BLaER1 (cell line): ENCODE results near the gene SNAPC2.

Source experiments
- H3K27ac ChIP-seq: shearing (Covaris generic); formaldehyde crosslinking; 2 replicates; pipeline ENCODE4 v1.8.1; 2022
- H3K27me3 ChIP-seq: shearing (Covaris generic); formaldehyde crosslinking; 2 replicates; pipeline ENCODE4 v1.8.1; 2022
- H3K36me3 ChIP-seq: shearing (Covaris generic); formaldehyde crosslinking; 2 replicates; pipeline ENCODE4 v1.8.1; 2022
- H3K4me1 ChIP-seq: shearing (Covaris generic); formaldehyde crosslinking; 2 replicates; pipeline ENCODE4 v1.8.1; 2022
- H3K4me2 ChIP-seq: shearing (Covaris generic); formaldehyde crosslinking; 2 replicates; pipeline ENCODE4 v1.8.1; 2022
- H3K4me3 ChIP-seq: shearing (Covaris generic); formaldehyde crosslinking; 2 replicates; pipeline ENCODE4 v1.8.1; 2022
- H3K9ac ChIP-seq: shearing (Covaris generic); formaldehyde crosslinking; 2 replicates; pipeline ENCODE4 v1.8.1; 2022
- H3K9me3 ChIP-seq: shearing (Covaris generic); formaldehyde crosslinking; 2 replicates; pipeline ENCODE4 v1.8.1; 2022
- H4K20me1 ChIP-seq: shearing (Covaris generic); formaldehyde crosslinking; 2 replicates; pipeline ENCODE4 v1.8.1; 2022
- Cebpa-rat ChIP-seq: shearing (Covaris generic); IDR thresholded peaks from 2 replicates; pipeline ENCODE4 v1.8.1; 2022

The SNAPC2 gene, protein sequence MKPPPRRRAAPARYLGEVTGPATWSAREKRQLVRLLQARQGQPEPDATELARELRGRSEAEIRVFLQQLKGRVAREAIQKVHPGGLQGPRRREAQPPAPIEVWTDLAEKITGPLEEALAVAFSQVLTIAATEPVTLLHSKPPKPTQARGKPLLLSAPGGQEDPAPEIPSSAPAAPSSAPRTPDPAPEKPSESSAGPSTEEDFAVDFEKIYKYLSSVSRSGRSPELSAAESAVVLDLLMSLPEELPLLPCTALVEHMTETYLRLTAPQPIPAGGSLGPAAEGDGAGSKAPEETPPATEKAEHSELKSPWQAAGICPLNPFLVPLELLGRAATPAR

DNA sequence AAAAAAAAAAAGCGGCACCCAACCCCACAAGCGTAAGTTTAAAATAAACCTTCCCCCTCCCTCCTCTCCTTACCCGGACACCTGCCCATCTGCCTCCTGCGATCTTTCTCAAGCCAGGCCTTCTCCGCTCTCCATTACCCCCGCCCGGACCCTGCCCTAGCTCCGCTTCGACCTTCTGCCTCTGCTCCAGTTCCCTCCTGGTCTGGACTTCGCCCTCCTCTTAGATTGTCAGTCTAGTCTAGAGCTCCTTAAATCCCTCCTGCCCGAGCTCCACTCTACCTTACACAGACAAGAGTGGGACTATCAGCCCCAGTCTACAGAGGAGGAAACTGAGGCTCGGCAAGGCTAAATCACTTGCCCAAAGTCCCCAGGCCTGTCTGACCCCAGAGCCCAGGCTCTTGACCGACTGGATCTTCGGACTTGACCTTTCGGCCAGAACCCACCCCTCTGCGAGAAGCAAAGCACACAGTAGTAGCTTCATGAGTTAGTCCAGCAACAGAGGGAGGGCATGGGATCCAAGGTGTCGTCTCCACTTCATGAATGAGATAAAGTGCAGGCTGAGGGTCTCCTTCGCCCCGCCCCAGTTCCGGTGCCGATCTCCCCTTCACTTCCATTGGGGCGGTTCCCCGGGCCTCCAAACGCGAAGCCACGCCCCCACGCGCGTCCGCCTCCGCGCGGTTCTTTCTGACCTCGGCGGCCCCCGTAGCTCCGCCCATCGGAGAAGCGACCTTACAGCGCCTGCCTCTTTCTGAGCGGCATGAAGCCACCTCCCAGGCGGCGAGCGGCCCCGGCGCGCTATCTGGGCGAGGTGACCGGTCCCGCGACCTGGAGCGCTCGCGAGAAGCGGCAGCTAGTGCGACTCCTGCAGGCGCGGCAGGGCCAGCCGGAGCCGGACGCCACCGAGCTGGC lies at the start of gene SNAPC2:
Gene SNAPC2 (plus strand): TSS at position 729 of the 909 bp plus-strand sequence. CDS start 29 bp downstream, at position 758.
- Histone ChIP-seq H3K9me3 (no peaks in the 10 kb centered on the region), H3K27me3 (peaks cover 51% of the 10 kb centered on the region), H3K4me3 (peak within 1 kb of the TSS; percentile 72), H3K9ac (peak within 1 kb of the TSS; percentile 72), H4K20me1 (peaks cover 89% of the 10 kb centered on the region), H3K36me3 (peaks cover 19% of the 10 kb centered on the region), H3K4me1 (peaks cover 76% of the 10 kb centered on the region), H3K4me2 (peak within 1 kb of the TSS; percentile 99), H3K27ac (0 out of 2 replicates have a peak within 1 kb of the TSS, but pooled peaks have one; percentile 48)
- no peak for TF ChIP-seq Cebpa-rat

DNA sequence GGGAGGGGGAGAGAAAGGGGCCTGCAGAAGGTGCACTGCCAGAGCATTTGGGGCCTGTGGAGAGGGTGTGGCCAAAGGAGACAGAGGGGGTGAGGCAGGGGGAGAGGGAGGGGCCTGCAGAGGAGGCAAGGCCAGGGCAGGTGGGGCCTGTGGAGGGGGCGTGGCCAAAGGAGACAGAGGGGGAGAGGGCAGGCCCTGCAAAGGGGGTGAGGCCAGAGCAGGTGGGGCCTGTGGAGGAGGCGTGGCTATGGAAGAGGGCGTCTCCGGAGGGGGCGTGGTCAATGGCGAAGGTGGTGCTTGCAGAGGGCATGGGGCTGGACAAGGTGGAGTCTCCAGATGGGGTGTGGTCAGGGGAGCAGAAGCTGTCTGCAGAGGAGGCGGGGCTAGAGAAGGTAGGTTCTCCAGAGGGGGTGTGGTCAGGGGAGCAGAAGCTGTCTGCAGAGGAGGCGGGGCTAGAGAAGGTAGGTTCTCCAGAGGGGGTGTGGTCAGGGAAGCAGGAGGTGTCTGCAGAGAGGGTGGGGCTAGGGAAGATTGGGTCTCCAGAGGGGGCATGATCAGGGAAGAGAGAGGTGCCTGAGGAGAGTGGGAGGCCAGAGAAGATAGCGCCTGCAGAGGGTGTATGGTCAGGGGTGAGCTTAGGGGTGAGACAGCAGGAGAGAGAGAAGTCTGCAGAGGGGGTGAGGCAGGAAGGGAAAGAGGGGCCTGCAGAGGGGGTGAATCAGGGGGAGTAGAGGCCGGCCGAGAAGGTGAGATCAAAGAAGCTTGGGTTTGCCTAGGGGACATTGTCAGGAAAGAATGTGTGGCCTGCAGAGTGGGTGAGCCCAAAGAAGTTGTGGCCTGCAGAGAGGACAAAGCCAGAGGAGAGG lies 49.3 kb upstream of the SNAPC2 start:
- no peak for TF ChIP-seq Cebpa-rat
- Histone ChIP-seq H4K20me1 (peaks cover 36% of the 10 kb centered on the region), H3K9me3 (no peaks in the 10 kb centered on the region), H3K27ac (no peak overlapping the region), H3K9ac (no peak overlapping the region), H3K4me2 (peak overlapping the region; percentile 73), H3K4me3 (peak overlapping the region; percentile 30), H3K36me3 (no peaks in the 10 kb centered on the region), H3K4me1 (peaks cover 69% of the 10 kb centered on the region), H3K27me3 (0 out of 2 replicates have a peak, but pooled peaks cover 2% of the 10 kb centered on the region)

DNA sequence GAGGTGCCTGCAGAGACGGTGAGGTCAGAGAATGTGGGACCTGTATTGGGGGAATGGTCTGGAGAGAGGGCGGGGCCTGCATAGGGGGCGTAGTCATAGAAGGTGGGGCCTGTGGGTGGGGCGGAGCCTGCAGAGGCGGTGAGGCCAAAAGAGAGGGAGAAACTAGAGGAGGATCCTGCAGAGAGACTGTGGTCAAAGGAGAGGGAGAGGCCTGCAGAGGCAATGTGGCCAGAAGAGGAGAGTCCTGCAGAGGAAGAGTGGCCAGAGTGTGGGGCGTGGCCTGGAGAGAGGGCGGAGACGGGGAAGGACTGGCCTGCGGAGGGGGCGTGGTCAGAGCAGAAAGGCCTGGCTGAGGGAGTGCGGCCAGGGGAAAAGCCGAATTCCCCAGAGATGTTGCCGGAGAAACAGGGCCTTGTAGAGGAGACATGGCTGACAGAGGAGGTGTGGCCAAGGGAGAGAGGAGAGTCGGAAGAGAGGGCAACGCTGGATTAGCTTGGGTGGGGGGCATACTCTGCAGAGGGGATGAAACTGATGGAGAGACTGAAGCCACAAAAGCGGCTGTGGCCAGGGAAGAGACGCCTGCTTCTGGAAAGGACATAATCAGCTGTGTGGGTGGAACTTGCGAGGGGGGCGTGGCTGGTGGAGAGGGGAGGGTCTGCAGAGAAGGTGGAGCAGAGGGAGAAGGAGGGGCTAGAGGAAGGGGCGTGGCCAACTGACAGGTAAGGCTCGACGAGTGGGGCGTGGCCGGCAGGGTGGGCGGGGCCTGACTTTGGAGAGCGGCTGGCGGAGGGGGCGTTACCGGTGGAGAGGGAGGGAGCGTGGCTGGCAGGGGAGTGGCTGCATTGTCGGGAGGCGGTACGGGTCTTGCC lies 48.5 kb upstream of the SNAPC2 start:
- Histone ChIP-seq H3K4me3 (peak overlapping the region; percentile 53), H3K4me2 (peak overlapping the region; percentile 91), H3K9me3 (no peaks in the 10 kb centered on the region), H3K9ac (no peak overlapping the region), H4K20me1 (peaks cover 36% of the 10 kb centered on the region), H3K4me1 (peaks cover 69% of the 10 kb centered on the region), H3K27me3 (no peaks in the 10 kb centered on the region), H3K36me3 (no peaks in the 10 kb centered on the region), H3K27ac (no peak overlapping the region)
- no peak for TF ChIP-seq Cebpa-rat

DNA sequence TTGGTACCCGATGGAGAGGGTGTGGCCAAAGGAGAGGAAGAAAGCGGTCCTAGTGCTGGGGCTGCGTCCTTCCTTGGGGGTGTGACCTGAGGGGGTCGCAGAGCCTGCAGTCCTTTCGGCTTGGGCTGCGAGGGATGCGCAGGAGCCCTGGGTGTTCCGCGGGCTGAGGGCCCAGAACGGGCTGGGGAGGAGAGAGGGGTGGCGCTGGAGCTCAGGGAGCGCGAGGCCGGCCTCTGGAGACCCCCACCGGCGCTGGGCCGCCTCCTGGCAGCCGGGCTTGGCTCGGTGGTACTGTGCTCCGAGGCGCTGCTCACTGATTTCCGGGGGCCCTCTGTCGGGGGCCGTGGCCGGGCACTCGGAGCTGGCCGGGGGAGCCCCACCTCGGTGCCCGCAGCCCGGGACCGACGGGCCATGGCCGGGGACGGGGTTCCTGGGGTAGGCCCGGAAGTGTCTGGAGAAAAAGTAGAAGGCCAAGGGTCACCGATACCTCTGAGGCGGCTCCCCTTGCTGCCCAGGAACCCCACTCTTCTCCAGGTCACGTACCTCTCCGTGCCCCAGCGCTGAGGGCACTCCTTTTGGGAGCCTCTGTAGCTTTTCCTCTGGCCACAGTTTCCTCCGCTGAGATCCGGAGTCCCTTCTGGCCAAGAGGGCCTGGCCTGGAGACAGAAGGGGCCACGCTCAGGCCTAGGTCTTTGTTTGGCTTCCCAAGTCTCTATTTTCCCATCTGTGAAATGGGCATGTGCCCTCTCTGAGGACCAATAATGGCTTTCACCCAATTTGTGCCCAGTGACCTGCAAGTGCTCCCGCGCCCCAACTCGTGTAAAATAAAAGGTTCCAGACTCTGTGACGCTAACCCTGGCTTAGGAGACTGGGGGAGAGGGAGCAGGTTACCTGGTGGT lies 47.6 kb upstream of the SNAPC2 start:
- Histone ChIP-seq H3K4me3 (peak overlapping the region; percentile 81), H3K27me3 (no peaks in the 10 kb centered on the region), H3K9ac (peak overlapping the region; percentile 38; the same call in 1 of the 2 replicates), H3K4me2 (peak overlapping the region; percentile 91), H4K20me1 (peaks cover 36% of the 10 kb centered on the region), H3K4me1 (peaks cover 67% of the 10 kb centered on the region), H3K27ac (peak overlapping the region; percentile 1; the same call in 1 of the 2 replicates), H3K36me3 (no peaks in the 10 kb centered on the region), H3K9me3 (no peaks in the 10 kb centered on the region)
- TF ChIP-seq Cebpa-rat = no peak

DNA sequence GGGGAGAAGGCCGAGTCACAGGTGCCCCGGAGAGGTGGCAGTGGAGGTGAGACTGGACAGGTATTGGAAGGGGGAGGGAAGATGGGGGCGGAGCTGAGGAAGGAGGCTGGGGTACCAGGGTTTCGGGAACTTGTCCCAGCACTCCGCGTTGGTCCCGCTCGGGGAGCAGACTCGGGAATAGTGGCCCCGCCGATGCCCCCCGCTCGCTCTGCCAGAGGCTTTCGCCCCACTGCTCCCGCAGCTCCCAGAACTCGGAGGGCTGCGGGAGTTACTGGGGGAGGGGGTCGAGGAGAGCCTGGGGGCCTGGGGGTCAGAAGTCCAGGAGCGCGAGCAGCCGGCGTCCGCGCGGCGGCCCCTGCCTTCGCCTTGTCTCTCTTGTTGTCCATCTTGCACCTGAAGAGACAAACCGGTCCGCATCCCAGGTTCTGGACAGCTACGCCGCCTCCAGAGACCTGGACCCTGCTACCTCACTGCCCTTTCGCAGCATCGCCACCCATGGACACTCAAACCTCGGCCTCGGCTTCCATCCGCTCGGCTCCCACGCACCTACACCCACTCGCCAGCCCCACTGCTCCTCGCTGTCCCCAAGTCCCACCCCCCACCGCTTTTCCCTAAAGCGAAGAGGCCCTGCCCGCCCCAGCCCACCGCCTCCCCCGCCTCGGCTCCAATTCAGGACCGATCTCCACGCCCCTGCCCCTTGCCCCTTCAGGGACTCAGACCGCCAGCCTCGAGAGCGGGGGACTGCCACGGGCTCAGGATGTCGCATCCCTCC lies 46.6 kb upstream of the SNAPC2 start:
- peak overlapping the region; percentile 81 for H3K4me3 ChIP-seq
- peaks cover 58% of the 10 kb centered on the region for H3K4me1 ChIP-seq
- peak overlapping the region; percentile 85 for H3K9ac ChIP-seq
- H3K27me3 ChIP-seq = no peaks in the 10 kb centered on the region
- TF ChIP-seq Cebpa-rat = no peak
- H3K27ac ChIP-seq = peak overlapping the region; percentile 89
- H4K20me1 ChIP-seq = peaks cover 36% of the 10 kb centered on the region
- H3K4me2 ChIP-seq = peak overlapping the region; percentile 91
- no peaks in the 10 kb centered on the region for H3K36me3 ChIP-seq
- H3K9me3 ChIP-seq = no peaks in the 10 kb centered on the region

DNA sequence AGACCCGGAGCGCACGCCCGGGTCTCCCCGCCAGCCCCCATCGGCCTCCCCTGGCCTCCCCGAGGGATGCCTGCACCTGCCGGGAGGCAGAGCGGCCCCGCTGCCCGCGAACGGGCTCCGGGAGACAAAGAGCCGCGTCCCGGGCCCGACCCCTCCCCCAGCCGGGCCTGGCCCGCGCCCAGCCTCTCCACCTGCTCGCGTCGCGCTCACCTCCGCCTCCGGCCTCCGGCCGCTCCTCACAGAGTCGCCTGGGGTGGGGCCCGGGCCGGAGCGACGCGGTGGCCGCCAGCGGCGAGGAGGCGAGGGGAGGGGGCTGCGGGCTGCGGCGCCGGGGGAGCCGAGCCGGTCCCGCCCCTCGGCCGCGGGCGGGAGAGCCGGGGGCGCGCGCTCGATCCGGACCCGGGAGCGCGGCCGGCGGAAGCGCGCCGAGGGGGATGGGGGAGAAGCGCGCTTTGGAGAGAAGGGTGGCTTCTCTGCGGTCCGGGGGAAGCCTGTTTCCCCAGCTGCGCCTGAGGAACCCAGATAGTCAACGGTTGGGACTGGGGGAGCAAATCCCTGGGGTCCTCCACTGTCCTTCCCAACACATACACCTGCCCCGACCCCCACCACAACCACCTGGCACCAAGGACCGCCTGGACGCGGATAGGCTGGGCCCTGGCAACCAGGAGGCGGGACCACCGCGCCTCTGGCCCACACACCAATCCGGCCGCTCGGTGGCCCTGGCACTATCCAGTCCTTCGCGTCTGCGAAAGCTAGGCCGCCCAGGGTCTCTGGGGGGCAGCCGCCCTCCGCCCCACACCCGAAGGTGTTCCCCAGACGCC lies 45.9 kb upstream of the SNAPC2 start, which contains the start of gene PRR36:
Gene PRR36 (minus strand): TSS at position 315 of the 821 bp plus-strand sequence. CDS start 701 bp downstream, outside the sequence.
- H3K9ac ChIP-seq = peak within 1 kb of the TSS; percentile 85
- no peaks in the 10 kb centered on the region for H3K27me3 ChIP-seq
- H3K4me1 ChIP-seq = peaks cover 58% of the 10 kb centered on the region
- H3K4me3 ChIP-seq = peak within 1 kb of the TSS; percentile 81
- peak within 1 kb of the TSS; percentile 91 for H3K4me2 ChIP-seq
- H4K20me1 ChIP-seq = peaks cover 31% of the 10 kb centered on the region
- peak within 1 kb of the TSS; percentile 89 for H3K27ac ChIP-seq
- TF ChIP-seq Cebpa-rat = no peak
- H3K36me3 ChIP-seq = no peaks in the 10 kb centered on the region
- H3K9me3 ChIP-seq = no peaks in the 10 kb centered on the region
